GM06990 (cell line): Measurements from ENCODE around the gene SCRG1.
A peak's percentile ranks its signal among the peaks of the same experiment; 100 is the strongest.

ENCODE experiments used
- DNase-seq: peaks from one replicate; pipeline ENCODE4 v3.0.0-alpha.2; 2011; ENCODE audit not compliant: insufficient read length; ENCODE audit errors: extremely low read depth
- H3K27me3 ChIP-seq: replicated peaks from 2 replicates; pipeline ENCODE4 v1.6.0; 2011; ENCODE audit warnings: low read length; ENCODE audit not compliant: control insufficient read depth, insufficient read depth
- H3K36me3 ChIP-seq: 2 replicates; pipeline ENCODE4 v1.5.1; 2011; ENCODE audit warnings: low read length; ENCODE audit not compliant: control insufficient read depth, insufficient read depth
- H3K4me3 ChIP-seq: replicated peaks from 2 replicates; pipeline ENCODE4 v1.5.1; 2011; ENCODE audit warnings: low read depth, mild to moderate bottlenecking, control low read depth, low read length
- CTCF ChIP-seq: IDR thresholded peaks from 2 replicates; pipeline ENCODE4 v1.5.1; 2011; ENCODE audit warnings: low read length, control low read depth, mild to moderate bottlenecking, inconsistent platforms; ENCODE audit not compliant: insufficient read depth, poor library complexity, severe bottlenecking

SCRG1 gene

GRCh38 chr4:173410079-173410478, 11.2 kb upstream of the SCRG1 start:
- no peak for TF ChIP-seq CTCF
- Histone ChIP-seq H3K4me3 (no peak overlapping the region), H3K36me3 (no peaks in the 10 kb centered on the region), H3K27me3 (no peaks in the 10 kb centered on the region)
- no peak for DNase-seq

- Histone ChIP-seq H3K27me3 (no peaks in the 10 kb centered on the region), H3K4me3 (no peak overlapping the region), H3K36me3 (no peaks in the 10 kb centered on the region)
- no peak for TF ChIP-seq CTCF
- peak; percentile 52 for DNase-seq
These were observed 7.1 kb upstream of the SCRG1 start for GRCh38 chr4:173405840-173406606.

- H3K36me3 ChIP-seq = no peaks in the 10 kb centered on the region
- no peak for DNase-seq
- H3K4me3 ChIP-seq = no peak overlapping the region
- H3K27me3 ChIP-seq = no peaks in the 10 kb centered on the region
- TF ChIP-seq CTCF = no peak
These were observed 5.5 kb upstream of the SCRG1 start for GRCh38 chr4:173404296-173404865.

- Histone ChIP-seq H3K36me3 (no peaks in the 10 kb centered on the region), H3K27me3 (no peaks in the 10 kb centered on the region), H3K4me3 (no peak overlapping the region)
- no peak for DNase-seq
- TF ChIP-seq CTCF = no peak
These were observed 4.1 kb upstream of the SCRG1 start for GRCh38 chr4:173403051-173403450.

GRCh38 chr4:173401063-173401462, 2.1 kb upstream of the SCRG1 start:
- no peak overlapping the region for H3K4me3 ChIP-seq
- no peaks in the 10 kb centered on the region for H3K27me3 ChIP-seq
- no peaks in the 10 kb centered on the region for H3K36me3 ChIP-seq
- no peak for TF ChIP-seq CTCF
- no peak for DNase-seq
